Endodermal cell (in vitro differentiated cells): ENCODE measurements around the gene NACC2. TPM values are rescaled to one million over a fixed set of nuclear protein-coding genes. Genes with fewer than 3 reads are reported as not detected.

ENCODE experiments used
- DNase-seq: peaks from one replicate; pipeline ENCODE4 v3.0.0-alpha.2; 2017
- H3K27ac ChIP-seq: 2 replicates; pipeline ENCODE4 v1.5.1; 2013; ENCODE audit warnings: mild to moderate bottlenecking, low read depth, low read length, moderate library complexity
- H3K27me3 ChIP-seq: 2 replicates; pipeline ENCODE4 v1.6.1; 2013; ENCODE audit warnings: mild to moderate bottlenecking, low read length, moderate library complexity; ENCODE audit not compliant: insufficient read depth, control insufficient read depth, poor library complexity, severe bottlenecking
- H3K36me3 ChIP-seq: 2 replicates; pipeline ENCODE4 v1.7.0; 2013; ENCODE audit warnings: mild to moderate bottlenecking, low read length, moderate library complexity; ENCODE audit not compliant: control insufficient read depth, insufficient read depth
- H3K4me1 ChIP-seq: one replicate; pipeline ENCODE4 v1.7.0; 2013; ENCODE audit warnings: low read length; ENCODE audit not compliant: control insufficient read depth, insufficient read depth
- H3K4me3 ChIP-seq: 2 replicates; pipeline ENCODE4 v1.5.1; 2013; ENCODE audit warnings: mild to moderate bottlenecking, low read length, moderate library complexity
- H3K9ac ChIP-seq: 2 replicates; pipeline ENCODE4 v1.6.1; 2013; ENCODE audit warnings: mild to moderate bottlenecking, low read length, moderate library complexity; ENCODE audit not compliant: poor library complexity, severe bottlenecking; ENCODE audit errors: extremely low read depth
- H3K9me3 ChIP-seq: 2 replicates; pipeline ENCODE4 v1.6.1; 2013; ENCODE audit warnings: mild to moderate bottlenecking, low read length, moderate library complexity; ENCODE audit not compliant: control insufficient read depth
- H3K27ac Mint-ChIP-seq: 2 replicates; pipeline ENCODE4 v1.8.0; 2020; ENCODE audit warnings: mixed read lengths
- H3K27me3 Mint-ChIP-seq: 2 replicates; pipeline ENCODE4 v1.8.0; 2021; ENCODE audit warnings: mild to moderate bottlenecking, mixed read lengths; ENCODE audit not compliant: insufficient read depth
- H3K36me3 Mint-ChIP-seq: 2 replicates; pipeline ENCODE4 v1.8.0; 2020; ENCODE audit warnings: low read depth, mixed read lengths
- H3K4me1 Mint-ChIP-seq: 2 replicates; pipeline ENCODE4 v1.8.0; 2020; ENCODE audit warnings: mixed read lengths
- H3K4me3 Mint-ChIP-seq: 2 replicates; pipeline ENCODE4 v1.8.0; 2020; ENCODE audit warnings: mild to moderate bottlenecking, moderate library complexity, mixed read lengths
- H3K9me3 Mint-ChIP-seq: 2 replicates; pipeline ENCODE4 v1.8.0; 2020; ENCODE audit warnings: mild to moderate bottlenecking, mixed read lengths
- CTCF ChIP-seq: fragments of 200-600 bp; sonication (generic); conservative IDR thresholded peaks from 2 replicates; pipeline ENCODE4 v1.5.0; 2021; ENCODE audit warnings: antibody characterized with exemption, mild to moderate bottlenecking
- WGBS, 2 experiments: methylation state at CpG; one replicate each; pipeline versions ENCODE4 v1.1.5 to v1.1.7; 2013; ENCODE audit warnings: missing lambda C conversion rate in 2 of 2, mixed read lengths in 1 of 2; ENCODE audit not compliant: insufficient coverage in 1 of 2, insufficient read length in 1 of 2; 5-methylcytosine and 5-hydroxymethylcytosine counted together
- total RNA-seq, 2 donors: library from RNA; stranded (reverse); fragmentation: NEBNext Ultra II Directional in 1 of 2; extraction: Animal tissue kit (Norgen Biotek cat#: 25700) in 1 of 2; gene quantifications; 2 replicates in 1 of 2; 3 replicates in 1 of 2; pipeline ENCODE4 v1.2.1, GENCODE V29; 2021

NACC2 gene
- total RNA-seq, 2 donors from 2014 or later, result 12.4 to 16.7 TPM

GRCh38 chr9:136013524-136014034 is 81.5 kb downstream of the NACC2 start:
- Histone ChIP-seq H3K4me1 (no peaks in the 10 kb centered on the region), H3K4me3 (no peak overlapping the region), H3K9ac (no peak overlapping the region), H3K27ac (no peak overlapping the region), H3K9me3 (no peaks in the 10 kb centered on the region), H3K27me3 (no peaks in the 10 kb centered on the region), H3K36me3 (no peaks in the 10 kb centered on the region)
- Mint-ChIP-seq H3K27ac (no peak overlapping the region), H3K9me3 (no peaks in the 10 kb centered on the region), H3K4me1 (peaks cover 2% of the 10 kb centered on the region), H3K4me3 (no peak overlapping the region), H3K36me3 (peaks cover 2% of the 10 kb centered on the region), H3K27me3 (no peaks in the 10 kb centered on the region)
- TF ChIP-seq CTCF, result no peak
- WGBS, 2 experiments, result 93 to 95% methylated on average over 8 to 21 of the region's 21 CpGs
- peak; percentile 36 for DNase-seq

GRCh38 chr9:136013116-136013515 is 82.0 kb downstream of the NACC2 start:
- peaks cover 2% of the 10 kb centered on the region for H3K36me3 Mint-ChIP-seq
- TF ChIP-seq CTCF, result no peak
- Histone ChIP-seq H3K4me3 (no peak overlapping the region), H3K27me3 (no peaks in the 10 kb centered on the region), H3K9ac (no peak overlapping the region), H3K4me1 (peaks cover under 1% of the 10 kb centered on the region), H3K9me3 (no peaks in the 10 kb centered on the region), H3K36me3 (no peaks in the 10 kb centered on the region), H3K27ac (no peak overlapping the region)
- H3K27ac Mint-ChIP-seq, result no peak overlapping the region
- 91 to 96% methylated on average over 8 to 22 of the region's 22 CpGs for WGBS, 2 experiments
- H3K27me3 Mint-ChIP-seq, result no peaks in the 10 kb centered on the region
- H3K4me1 Mint-ChIP-seq, result peaks cover 5% of the 10 kb centered on the region
- DNase-seq, result peak; percentile 39
- H3K4me3 Mint-ChIP-seq, result no peak overlapping the region
- no peaks in the 10 kb centered on the region for H3K9me3 Mint-ChIP-seq

GRCh38 chr9:136012651-136013050 is 82.4 kb downstream of the NACC2 start:
- Histone ChIP-seq H3K27me3 (no peaks in the 10 kb centered on the region), H3K36me3 (no peaks in the 10 kb centered on the region), H3K27ac (no peak overlapping the region), H3K4me3 (no peak overlapping the region), H3K4me1 (peaks cover 3% of the 10 kb centered on the region), H3K9me3 (no peaks in the 10 kb centered on the region), H3K9ac (no peak overlapping the region)
- no peak overlapping the region for H3K4me3 Mint-ChIP-seq
- peaks cover 2% of the 10 kb centered on the region for H3K36me3 Mint-ChIP-seq
- H3K27me3 Mint-ChIP-seq, result no peaks in the 10 kb centered on the region
- H3K27ac Mint-ChIP-seq, result no peak overlapping the region
- H3K9me3 Mint-ChIP-seq, result no peaks in the 10 kb centered on the region
- H3K4me1 Mint-ChIP-seq, result peaks cover 8% of the 10 kb centered on the region
- 92 to 94% methylated on average over 11 to 18 of the region's 18 CpGs for WGBS, 2 experiments
- DNase-seq, result peak; percentile 40
- TF ChIP-seq CTCF, result no peak
